Stomach smooth muscle (tissue), 2 donors: ENCODE measurements around the gene MAGT1.
"Not testable (repeated sequence)": the region's sequence is repeated elsewhere in the genome, so short reads cannot be mapped to it uniquely, and the experiment has no call there.

Experiments used
- H3K27ac ChIP-seq: one replicate; pipeline ENCODE4 v1.7.0; 2013; ENCODE audit warnings: mild to moderate bottlenecking, low read length, inconsistent platforms
- H3K27me3 ChIP-seq, 2 donors: one replicate each; pipeline ENCODE4 v1.7.0; 2013; ENCODE audit warnings: low read length in 2 of 2; ENCODE audit not compliant: insufficient read depth in 2 of 2, control insufficient read depth in 1 of 2
- H3K36me3 ChIP-seq, 2 donors: one replicate each; pipeline ENCODE4 v1.7.0; 2013; ENCODE audit warnings: low read length in 2 of 2; ENCODE audit not compliant: control insufficient read depth in 2 of 2, insufficient read depth in 2 of 2
- H3K4me1 ChIP-seq: one replicate; pipeline ENCODE4 v1.7.0; 2013; ENCODE audit warnings: low read length; ENCODE audit not compliant: control insufficient read depth, insufficient read depth
- H3K4me3 ChIP-seq, 2 donors: one replicate each; pipeline ENCODE4 v1.7.0; 2013; ENCODE audit warnings: low read length in 2 of 2
- H3K9ac ChIP-seq, 2 donors: one replicate each; pipeline ENCODE4 v1.7.0; 2013; ENCODE audit warnings: low read length in 2 of 2, mild to moderate bottlenecking in 1 of 2
- H3K9me3 ChIP-seq, 2 donors: one replicate each; pipeline ENCODE4 v1.7.0; 2013; ENCODE audit warnings: low read length in 2 of 2; ENCODE audit not compliant: control insufficient read depth in 2 of 2
- donor health status: healthy.
- donor health status: Pancreatic carcinoma.

The MAGT1 gene

GRCh38 chrX:77894921-77895886 is at the start of gene MAGT1:
Gene MAGT1, minus strand, starts transcription at chrX:77895435. Its CDS starts 25 bp downstream, at chrX:77895410.
- H3K27ac ChIP-seq: peak within 1 kb of the TSS; percentile 92

DNA sequence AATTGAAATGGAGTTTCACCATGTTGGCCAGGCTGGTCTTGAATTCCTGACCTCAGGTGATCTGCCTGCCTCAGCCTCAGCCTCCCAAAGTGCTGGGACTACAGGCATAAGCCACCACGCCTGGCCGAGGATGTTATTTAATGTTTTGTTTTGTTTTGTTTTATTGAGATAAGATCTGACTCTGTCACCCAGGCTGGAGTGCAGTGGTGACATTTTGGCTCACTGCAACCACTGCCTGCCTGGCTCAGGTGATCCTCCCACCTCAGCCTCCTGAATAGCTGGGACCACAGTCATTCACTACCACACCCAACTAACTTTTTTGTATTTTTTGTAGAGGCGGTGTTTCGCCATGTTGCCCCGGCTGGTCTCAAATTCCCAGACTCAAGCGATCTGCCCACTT is 49.8 kb upstream of the MAGT1 start:
- not testable (repeated sequence) for H3K27me3 ChIP-seq, H3K27ac ChIP-seq, H3K4me3 ChIP-seq, H3K9ac ChIP-seq, H3K9me3 ChIP-seq, H3K36me3 ChIP-seq, H3K4me1 ChIP-seq

More at GRCh38 chrX:77894921-77895886, at the start of gene MAGT1:
- no peaks in the 10 kb centered on the region for H3K27me3 ChIP-seq
- H3K36me3 ChIP-seq: no peaks in the 10 kb centered on the region
- H3K4me1 ChIP-seq: no peaks in the 10 kb centered on the region
- H3K4me3 ChIP-seq: peak within 1 kb of the TSS; percentile 92 to 95
- no peaks in the 10 kb centered on the region for H3K9me3 ChIP-seq
- H3K9ac ChIP-seq: peak within 1 kb of the TSS; percentile 96 to 97

GRCh38 chrX:77938083-77938680 is 42.9 kb upstream of the MAGT1 start:
- Histone ChIP-seq H3K36me3 (no peaks in the 10 kb centered on the region), H3K27me3 (peaks cover 0 to 2% of the 10 kb centered on the region in 2 donors), H3K9me3 (no peaks in the 10 kb centered on the region), H3K4me3 (no peak overlapping the region), H3K27ac (no peak overlapping the region), H3K4me1 (no peaks in the 10 kb centered on the region), H3K9ac (no peak overlapping the region)

GRCh38 chrX:77937291-77937690 is 42.1 kb upstream of the MAGT1 start:
- no peaks in the 10 kb centered on the region for H3K9me3 ChIP-seq
- H3K4me1 ChIP-seq: no peaks in the 10 kb centered on the region
- no peaks in the 10 kb centered on the region for H3K36me3 ChIP-seq
- H3K4me3 ChIP-seq: no peak overlapping the region
- no peak overlapping the region for H3K9ac ChIP-seq
- H3K27ac ChIP-seq: no peak overlapping the region
- peaks cover 0 to 2% of the 10 kb centered on the region in 2 donors for H3K27me3 ChIP-seq

DNA sequence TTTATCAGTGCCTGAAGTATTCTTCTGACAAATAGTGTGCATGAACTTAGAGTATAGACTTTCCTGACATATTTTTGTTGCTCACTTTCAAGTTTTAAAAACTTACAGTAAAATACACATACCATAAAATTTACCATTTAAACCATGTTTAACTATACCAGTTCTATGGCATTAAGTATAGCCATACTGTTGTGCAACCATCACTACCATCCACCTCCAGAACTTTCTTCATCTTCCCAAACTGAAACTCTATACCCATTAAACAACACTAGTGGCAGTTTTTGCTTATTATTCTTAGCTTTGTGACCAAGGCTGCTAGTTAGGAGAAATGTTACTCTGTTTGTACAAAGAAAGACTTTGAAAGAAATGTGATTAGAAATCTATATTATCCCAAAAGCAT is 41.1 kb upstream of the MAGT1 start:
- Histone ChIP-seq H3K4me3 (no peak overlapping the region), H3K9ac (no peak overlapping the region), H3K9me3 (no peaks in the 10 kb centered on the region), H3K4me1 (no peaks in the 10 kb centered on the region), H3K27me3 (peaks cover 0 to 2% of the 10 kb centered on the region in 2 donors), H3K27ac (no peak overlapping the region), H3K36me3 (no peaks in the 10 kb centered on the region)

- Histone ChIP-seq H3K9ac (no peak overlapping the region), H3K4me3 (no peak overlapping the region), H3K27me3 (peaks cover 0 to 2% of the 10 kb centered on the region in 2 donors), H3K36me3 (no peaks in the 10 kb centered on the region), H3K4me1 (no peaks in the 10 kb centered on the region), H3K27ac (no peak overlapping the region), H3K9me3 (no peaks in the 10 kb centered on the region)
Measured at GRCh38 chrX:77935886-77936285, 40.7 kb upstream of the MAGT1 start.

GRCh38 chrX:77930581-77930980 is 35.3 kb upstream of the MAGT1 start:
- H3K27ac ChIP-seq: no peak overlapping the region
- H3K9ac ChIP-seq: no peak overlapping the region
- no peaks in the 10 kb centered on the region for H3K4me1 ChIP-seq
- H3K27me3 ChIP-seq: no peaks in the 10 kb centered on the region
- H3K36me3 ChIP-seq: no peaks in the 10 kb centered on the region
- no peak overlapping the region for H3K4me3 ChIP-seq
- H3K9me3 ChIP-seq: no peaks in the 10 kb centered on the region

DNA sequence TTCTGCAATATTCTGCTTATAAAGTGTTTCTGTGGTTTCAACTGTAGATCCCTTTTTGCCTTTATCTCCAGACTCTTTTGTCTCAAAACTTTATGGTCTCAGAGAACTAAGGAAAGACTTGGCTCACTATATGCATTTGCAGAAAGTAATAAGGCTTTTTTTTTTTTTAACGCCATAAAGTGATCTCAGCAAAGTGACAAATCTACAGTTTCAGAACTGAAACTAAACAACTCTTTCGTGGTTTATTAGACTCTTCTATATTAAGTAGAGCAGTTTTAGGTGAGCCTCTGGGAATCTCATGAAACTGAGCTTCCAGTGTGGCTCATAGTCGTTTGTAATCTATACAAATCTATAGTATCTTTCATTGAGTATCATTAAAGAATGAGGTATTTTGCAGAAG is 30.5 kb upstream of the MAGT1 start:
- Histone ChIP-seq H3K4me1 (no peaks in the 10 kb centered on the region), H3K9ac (no peak overlapping the region), H3K27me3 (no peaks in the 10 kb centered on the region), H3K27ac (no peak overlapping the region), H3K36me3 (no peaks in the 10 kb centered on the region), H3K4me3 (no peak overlapping the region), H3K9me3 (no peaks in the 10 kb centered on the region)

- Histone ChIP-seq H3K36me3 (no peaks in the 10 kb centered on the region), H3K9ac (no peak overlapping the region), H3K9me3 (no peaks in the 10 kb centered on the region), H3K4me3 (no peak overlapping the region), H3K27me3 (no peaks in the 10 kb centered on the region), H3K27ac (no peak overlapping the region), H3K4me1 (no peaks in the 10 kb centered on the region)
Measured at GRCh38 chrX:77924320-77924859, 29.2 kb upstream of the MAGT1 start.

DNA sequence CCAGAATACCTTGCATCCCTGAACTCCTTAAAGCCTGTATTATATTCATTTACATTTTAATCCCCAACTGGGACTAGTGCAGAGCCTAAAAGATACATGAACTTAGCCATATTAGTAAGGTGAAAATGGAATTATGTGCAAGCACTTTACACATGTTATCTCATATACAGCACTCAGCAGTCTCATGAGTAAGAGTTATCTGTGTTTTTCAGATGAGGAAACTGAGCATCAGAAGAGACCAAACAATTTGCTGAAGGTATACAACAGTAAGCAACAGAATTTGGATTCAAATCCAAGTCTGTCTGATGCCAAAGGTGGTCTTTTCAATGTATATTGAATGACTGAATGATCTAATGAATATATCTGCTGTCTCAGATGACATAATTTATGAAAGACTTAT is 27.6 kb upstream of the MAGT1 start:
- Histone ChIP-seq H3K4me1 (no peaks in the 10 kb centered on the region), H3K9ac (no peak overlapping the region), H3K27me3 (no peaks in the 10 kb centered on the region), H3K27ac (no peak overlapping the region), H3K36me3 (no peaks in the 10 kb centered on the region), H3K9me3 (no peaks in the 10 kb centered on the region), H3K4me3 (no peak overlapping the region)
